ENCODE measurements around the gene ABCA6.

Gene ABCA6

GRCh38 chr17:69103557-69104233 lies 38.0 kb downstream of the ABCA6 start:
- TF ChIP-seq EGR1 (IDR thresholded peaks at IDR 0.05) (no peak), ZBTB7A (IDR thresholded peaks at IDR 0.05; ENCODE audit: low read depth) (no peak), YY1 (IDR thresholded peaks at IDR 0.05; ENCODE audit: low read depth) (no peak), NFIC (IDR thresholded peaks at IDR 0.05) (no peak), TEAD4 (IDR thresholded peaks at IDR 0.05) (no peak), TCF12 (IDR thresholded peaks at IDR 0.05; ENCODE audit: low read depth) (no peak), CREB1 (IDR thresholded peaks at IDR 0.05; ENCODE audit: low read depth) (no peak), RAD21 (IDR thresholded peaks at IDR 0.05; ENCODE audit: low read depth) (no peak), CEBPB (IDR thresholded peaks at IDR 0.05) (no peak), EP300 (IDR thresholded peaks at IDR 0.05; ENCODE audit: borderline replicate concordance) (no peak), TAF1 (IDR thresholded peaks at IDR 0.05; ENCODE audit: low read depth) (no peak), FOXM1 (IDR thresholded peaks at IDR 0.05; ENCODE audit: borderline replicate concordance, low read depth) (no peak)
- TF ChIP-seq, protein P1, sequence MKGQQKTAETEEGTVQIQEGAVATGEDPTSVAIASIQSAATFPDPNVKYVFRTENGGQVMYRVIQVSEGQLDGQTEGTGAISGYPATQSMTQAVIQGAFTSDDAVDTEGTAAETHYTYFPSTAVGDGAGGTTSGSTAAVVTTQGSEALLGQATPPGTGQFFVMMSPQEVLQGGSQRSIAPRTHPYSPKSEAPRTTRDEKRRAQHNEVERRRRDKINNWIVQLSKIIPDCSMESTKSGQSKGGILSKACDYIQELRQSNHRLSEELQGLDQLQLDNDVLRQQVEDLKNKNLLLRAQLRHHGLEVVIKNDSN (IDR thresholded peaks at IDR 0.05): no peak
- TF ChIP-seq, protein P2, sequence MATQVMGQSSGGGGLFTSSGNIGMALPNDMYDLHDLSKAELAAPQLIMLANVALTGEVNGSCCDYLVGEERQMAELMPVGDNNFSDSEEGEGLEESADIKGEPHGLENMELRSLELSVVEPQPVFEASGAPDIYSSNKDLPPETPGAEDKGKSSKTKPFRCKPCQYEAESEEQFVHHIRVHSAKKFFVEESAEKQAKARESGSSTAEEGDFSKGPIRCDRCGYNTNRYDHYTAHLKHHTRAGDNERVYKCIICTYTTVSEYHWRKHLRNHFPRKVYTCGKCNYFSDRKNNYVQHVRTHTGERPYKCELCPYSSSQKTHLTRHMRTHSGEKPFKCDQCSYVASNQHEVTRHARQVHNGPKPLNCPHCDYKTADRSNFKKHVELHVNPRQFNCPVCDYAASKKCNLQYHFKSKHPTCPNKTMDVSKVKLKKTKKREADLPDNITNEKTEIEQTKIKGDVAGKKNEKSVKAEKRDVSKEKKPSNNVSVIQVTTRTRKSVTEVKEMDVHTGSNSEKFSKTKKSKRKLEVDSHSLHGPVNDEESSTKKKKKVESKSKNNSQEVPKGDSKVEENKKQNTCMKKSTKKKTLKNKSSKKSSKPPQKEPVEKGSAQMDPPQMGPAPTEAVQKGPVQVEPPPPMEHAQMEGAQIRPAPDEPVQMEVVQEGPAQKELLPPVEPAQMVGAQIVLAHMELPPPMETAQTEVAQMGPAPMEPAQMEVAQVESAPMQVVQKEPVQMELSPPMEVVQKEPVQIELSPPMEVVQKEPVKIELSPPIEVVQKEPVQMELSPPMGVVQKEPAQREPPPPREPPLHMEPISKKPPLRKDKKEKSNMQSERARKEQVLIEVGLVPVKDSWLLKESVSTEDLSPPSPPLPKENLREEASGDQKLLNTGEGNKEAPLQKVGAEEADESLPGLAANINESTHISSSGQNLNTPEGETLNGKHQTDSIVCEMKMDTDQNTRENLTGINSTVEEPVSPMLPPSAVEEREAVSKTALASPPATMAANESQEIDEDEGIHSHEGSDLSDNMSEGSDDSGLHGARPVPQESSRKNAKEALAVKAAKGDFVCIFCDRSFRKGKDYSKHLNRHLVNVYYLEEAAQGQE (IDR thresholded peaks at IDR 0.05; ENCODE audit: low read depth): no peak

DNA sequence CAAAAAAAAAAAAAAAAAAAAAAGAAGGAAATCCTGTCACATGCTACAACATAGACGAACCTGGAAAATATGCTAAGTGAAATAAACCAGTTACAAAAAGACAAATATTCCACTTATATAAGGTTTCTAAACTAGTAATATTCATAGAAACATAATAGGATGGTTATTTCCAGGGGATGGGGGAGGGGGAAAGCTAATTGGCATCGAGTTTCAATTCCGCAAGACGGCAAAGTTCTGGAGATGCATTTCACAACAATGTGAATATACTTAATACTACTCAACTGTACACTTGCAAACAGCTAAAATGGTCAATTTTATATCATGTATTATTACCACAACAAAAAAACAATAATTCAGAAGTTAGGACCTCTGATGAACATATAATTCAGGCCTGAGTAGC lies 43.1 kb downstream of the ABCA6 start:
- TF ChIP-seq FOXM1 (IDR thresholded peaks at IDR 0.05; ENCODE audit: borderline replicate concordance, low read depth) (no peak), ZBTB7A (IDR thresholded peaks at IDR 0.05; ENCODE audit: low read depth) (no peak), TAF1 (IDR thresholded peaks at IDR 0.05; ENCODE audit: low read depth) (no peak), TEAD4 (IDR thresholded peaks at IDR 0.05) (no peak), CREB1 (IDR thresholded peaks at IDR 0.05; ENCODE audit: low read depth) (no peak)
- TF ChIP-seq, protein P2 (IDR thresholded peaks at IDR 0.05; ENCODE audit: low read depth): no peak
- TF ChIP-seq, protein P1 (IDR thresholded peaks at IDR 0.05): no peak

GRCh38 chr17:69096541-69096940 lies 45.2 kb downstream of the ABCA6 start:
- TF ChIP-seq ZBTB7A (IDR thresholded peaks at IDR 0.05; ENCODE audit: low read depth) (no peak), RAD21 (IDR thresholded peaks at IDR 0.05; ENCODE audit: low read depth) (no peak), CREB1 (IDR thresholded peaks at IDR 0.05; ENCODE audit: low read depth) (no peak), YY1 (IDR thresholded peaks at IDR 0.05; ENCODE audit: low read depth) (no peak), TAF1 (IDR thresholded peaks at IDR 0.05; ENCODE audit: low read depth) (no peak), NFIC (IDR thresholded peaks at IDR 0.05) (no peak), FOXM1 (IDR thresholded peaks at IDR 0.05; ENCODE audit: borderline replicate concordance, low read depth) (no peak), TCF12 (IDR thresholded peaks at IDR 0.05; ENCODE audit: low read depth) (no peak), TEAD4 (IDR thresholded peaks at IDR 0.05) (no peak), CEBPB (IDR thresholded peaks at IDR 0.05) (no peak), EGR1 (IDR thresholded peaks at IDR 0.05) (no peak), EP300 (IDR thresholded peaks at IDR 0.05; ENCODE audit: borderline replicate concordance) (no peak)
- TF ChIP-seq, protein P1 (IDR thresholded peaks at IDR 0.05): no peak
- TF ChIP-seq, protein P3, sequence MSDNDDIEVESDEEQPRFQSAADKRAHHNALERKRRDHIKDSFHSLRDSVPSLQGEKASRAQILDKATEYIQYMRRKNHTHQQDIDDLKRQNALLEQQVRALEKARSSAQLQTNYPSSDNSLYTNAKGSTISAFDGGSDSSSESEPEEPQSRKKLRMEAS (IDR thresholded peaks at IDR 0.05): no peak
- TF ChIP-seq, protein P2 (IDR thresholded peaks at IDR 0.05; ENCODE audit: low read depth): no peak

- no peak for TF ChIP-seq CEBPB (IDR thresholded peaks at IDR 0.05)
- no peak for TF ChIP-seq FOXM1 (IDR thresholded peaks at IDR 0.05; ENCODE audit: borderline replicate concordance, low read depth)
- TF ChIP-seq TCF12 (IDR thresholded peaks at IDR 0.05; ENCODE audit: low read depth): no peak
- TF ChIP-seq NFIC (IDR thresholded peaks at IDR 0.05): no peak
- TF ChIP-seq RAD21 (IDR thresholded peaks at IDR 0.05; ENCODE audit: low read depth): no peak
- no peak for TF ChIP-seq EGR1 (IDR thresholded peaks at IDR 0.05)
- no peak for TF ChIP-seq ZBTB7A (IDR thresholded peaks at IDR 0.05; ENCODE audit: low read depth)
- no peak for TF ChIP-seq TAF1 (IDR thresholded peaks at IDR 0.05; ENCODE audit: low read depth)
- TF ChIP-seq YY1 (IDR thresholded peaks at IDR 0.05; ENCODE audit: low read depth): no peak
- no peak for TF ChIP-seq TEAD4 (IDR thresholded peaks at IDR 0.05)
- TF ChIP-seq, protein P3 (IDR thresholded peaks at IDR 0.05): no peak
- no peak for TF ChIP-seq EP300 (IDR thresholded peaks at IDR 0.05; ENCODE audit: borderline replicate concordance)
- TF ChIP-seq CREB1 (IDR thresholded peaks at IDR 0.05; ENCODE audit: low read depth): no peak
- TF ChIP-seq, protein P1 (IDR thresholded peaks at IDR 0.05): no peak
- TF ChIP-seq, protein P2 (IDR thresholded peaks at IDR 0.05; ENCODE audit: low read depth): no peak
Measured at GRCh38 chr17:69093995-69094394, 47.7 kb downstream of the ABCA6 start.
